ENCODE measurements around the gene ARHGAP25. TPM values are rescaled to one million over a fixed set of nuclear protein-coding genes. Genes with fewer than 3 reads are reported as not detected.

Gene ARHGAP25
- total and polyA plus RNA-seq, 4 donors, result 3.5 to 7.0 (median 5.3) TPM

GRCh38 chr2:68693951-68694350, 40.7 kb upstream of the ARHGAP25 start:
- no peak for DNase-seq (ENCODE audit: low spot score)
- H3K9ac ChIP-seq (ENCODE audit: low read depth in 1 of 2, low read length in 2 of 2), result no peak overlapping the region
- H3K27me3 ChIP-seq (ENCODE audit: control insufficient read depth in 4 of 4, insufficient read depth in 4 of 4, low read length in 3 of 4), result no peaks in the 10 kb centered on the region
- no peak for TF ChIP-seq TAF1 (conservative IDR thresholded peaks at IDR 0.05)
- TF ChIP-seq RAD21 (IDR thresholded peaks at IDR 0.05), result no peak
- TF ChIP-seq MAX (IDR thresholded peaks at IDR 0.05), result no peak
- TF ChIP-seq HNF4A (conservative IDR thresholded peaks at IDR 0.05), result no peak
- TF ChIP-seq FOXA2 (IDR thresholded peaks at IDR 0.05), result no peak
- TF ChIP-seq, protein P1, sequence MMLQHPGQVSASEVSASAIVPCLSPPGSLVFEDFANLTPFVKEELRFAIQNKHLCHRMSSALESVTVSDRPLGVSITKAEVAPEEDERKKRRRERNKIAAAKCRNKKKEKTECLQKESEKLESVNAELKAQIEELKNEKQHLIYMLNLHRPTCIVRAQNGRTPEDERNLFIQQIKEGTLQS (IDR thresholded peaks at IDR 0.05), result no peak
- TF ChIP-seq EGR1 (IDR thresholded peaks at IDR 0.05; ENCODE audit: low read depth in 2 of 2), result no peak
- TF ChIP-seq YY1 (IDR thresholded peaks at IDR 0.05), result no peak
- TF ChIP-seq SP1 (IDR thresholded peaks at IDR 0.05), result no peak
- TF ChIP-seq, protein P2, sequence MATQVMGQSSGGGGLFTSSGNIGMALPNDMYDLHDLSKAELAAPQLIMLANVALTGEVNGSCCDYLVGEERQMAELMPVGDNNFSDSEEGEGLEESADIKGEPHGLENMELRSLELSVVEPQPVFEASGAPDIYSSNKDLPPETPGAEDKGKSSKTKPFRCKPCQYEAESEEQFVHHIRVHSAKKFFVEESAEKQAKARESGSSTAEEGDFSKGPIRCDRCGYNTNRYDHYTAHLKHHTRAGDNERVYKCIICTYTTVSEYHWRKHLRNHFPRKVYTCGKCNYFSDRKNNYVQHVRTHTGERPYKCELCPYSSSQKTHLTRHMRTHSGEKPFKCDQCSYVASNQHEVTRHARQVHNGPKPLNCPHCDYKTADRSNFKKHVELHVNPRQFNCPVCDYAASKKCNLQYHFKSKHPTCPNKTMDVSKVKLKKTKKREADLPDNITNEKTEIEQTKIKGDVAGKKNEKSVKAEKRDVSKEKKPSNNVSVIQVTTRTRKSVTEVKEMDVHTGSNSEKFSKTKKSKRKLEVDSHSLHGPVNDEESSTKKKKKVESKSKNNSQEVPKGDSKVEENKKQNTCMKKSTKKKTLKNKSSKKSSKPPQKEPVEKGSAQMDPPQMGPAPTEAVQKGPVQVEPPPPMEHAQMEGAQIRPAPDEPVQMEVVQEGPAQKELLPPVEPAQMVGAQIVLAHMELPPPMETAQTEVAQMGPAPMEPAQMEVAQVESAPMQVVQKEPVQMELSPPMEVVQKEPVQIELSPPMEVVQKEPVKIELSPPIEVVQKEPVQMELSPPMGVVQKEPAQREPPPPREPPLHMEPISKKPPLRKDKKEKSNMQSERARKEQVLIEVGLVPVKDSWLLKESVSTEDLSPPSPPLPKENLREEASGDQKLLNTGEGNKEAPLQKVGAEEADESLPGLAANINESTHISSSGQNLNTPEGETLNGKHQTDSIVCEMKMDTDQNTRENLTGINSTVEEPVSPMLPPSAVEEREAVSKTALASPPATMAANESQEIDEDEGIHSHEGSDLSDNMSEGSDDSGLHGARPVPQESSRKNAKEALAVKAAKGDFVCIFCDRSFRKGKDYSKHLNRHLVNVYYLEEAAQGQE (IDR thresholded peaks at IDR 0.05), result no peak
- no peak for TF ChIP-seq CTCF (IDR thresholded peaks at IDR 0.05; ENCODE audit: low read depth, low read length, missing input control)
- TF ChIP-seq, protein P3, sequence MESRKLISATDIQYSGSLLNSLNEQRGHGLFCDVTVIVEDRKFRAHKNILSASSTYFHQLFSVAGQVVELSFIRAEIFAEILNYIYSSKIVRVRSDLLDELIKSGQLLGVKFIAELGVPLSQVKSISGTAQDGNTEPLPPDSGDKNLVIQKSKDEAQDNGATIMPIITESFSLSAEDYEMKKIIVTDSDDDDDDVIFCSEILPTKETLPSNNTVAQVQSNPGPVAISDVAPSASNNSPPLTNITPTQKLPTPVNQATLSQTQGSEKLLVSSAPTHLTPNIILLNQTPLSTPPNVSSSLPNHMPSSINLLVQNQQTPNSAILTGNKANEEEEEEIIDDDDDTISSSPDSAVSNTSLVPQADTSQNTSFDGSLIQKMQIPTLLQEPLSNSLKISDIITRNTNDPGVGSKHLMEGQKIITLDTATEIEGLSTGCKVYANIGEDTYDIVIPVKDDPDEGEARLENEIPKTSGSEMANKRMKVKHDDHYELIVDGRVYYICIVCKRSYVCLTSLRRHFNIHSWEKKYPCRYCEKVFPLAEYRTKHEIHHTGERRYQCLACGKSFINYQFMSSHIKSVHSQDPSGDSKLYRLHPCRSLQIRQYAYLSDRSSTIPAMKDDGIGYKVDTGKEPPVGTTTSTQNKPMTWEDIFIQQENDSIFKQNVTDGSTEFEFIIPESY (IDR thresholded peaks at IDR 0.05), result no peak
- no peak for TF ChIP-seq GABPA (IDR thresholded peaks at IDR 0.05 in 1 of 2, conservative IDR thresholded peaks at IDR 0.05 in 1 of 2)
- TF ChIP-seq JUND (IDR thresholded peaks at IDR 0.05), result no peak
- no peak for TF ChIP-seq NR2F2 (IDR thresholded peaks at IDR 0.05)
- TF ChIP-seq HNF4G (IDR thresholded peaks at IDR 0.05), result no peak
- no peak for TF ChIP-seq RXRA (IDR thresholded peaks at IDR 0.05)
- no peak overlapping the region for H3K27ac ChIP-seq (ENCODE audit: low read depth in 1 of 2, low read length in 2 of 2)
- no peaks in the 10 kb centered on the region for H3K4me1 ChIP-seq (ENCODE audit: control insufficient read depth in 4 of 4, insufficient read depth in 4 of 4, low read length in 3 of 4)
- no peak overlapping the region for H3K4me3 ChIP-seq (ENCODE audit: low read depth in 1 of 3, low read length in 3 of 3)
- H3K36me3 ChIP-seq (ENCODE audit: control insufficient read depth in 4 of 4, insufficient read depth in 3 of 4, low read depth in 1 of 4, low read length in 3 of 4), result no peaks in the 10 kb centered on the region
- WGBS, result 98% methylated on average over 2 of the region's 2 CpGs
- peaks cover 0 to 13% (median 2%) of the 10 kb centered on the region in 4 donors for H3K9me3 ChIP-seq (ENCODE audit: control insufficient read depth in 4 of 4, low read length in 3 of 4)
